ENCODE measurements around the gene ECM1.

DNA sequence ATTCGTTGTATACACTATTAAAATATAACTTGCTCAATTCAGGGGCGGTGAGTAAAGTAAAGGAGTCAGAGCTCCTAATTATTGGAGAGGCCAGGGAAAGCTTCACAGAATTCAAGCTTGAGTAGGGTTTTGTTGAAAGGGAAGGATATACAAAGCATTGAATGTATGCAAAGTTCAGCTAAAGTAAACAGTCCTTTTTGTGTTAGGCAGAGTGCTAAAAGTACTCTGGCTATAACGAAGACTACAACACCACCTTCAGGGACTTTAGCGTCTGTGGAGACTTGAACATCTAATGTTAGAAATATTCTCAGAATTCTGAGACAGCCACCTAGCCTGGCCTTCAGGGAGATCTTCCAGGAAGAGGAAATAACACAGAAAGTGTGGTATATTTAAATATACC, 8.7 kb downstream of the ECM1 start:
- no peak for TF ChIP-seq GATA3 (IDR thresholded peaks at IDR 0.05; ENCODE audit: low read depth, low read length)
- no peak for TF ChIP-seq GATA2 (IDR thresholded peaks at IDR 0.05; ENCODE audit: low read depth, low read length)
